T1000 (cell line): Measurements from ENCODE around the gene SPACA7.
"Not testable (repeated sequence)": the region's sequence is repeated elsewhere in the genome, so short reads cannot be mapped to it uniquely, and the experiment has no call there.

Source experiments
- DNase-seq: peaks from one replicate; lab custom pipeline; 2025; ENCODE audit warnings: mixed read lengths; lab: John Stamatoyannopoulos, UW

Gene SPACA7

GRCh38 chr13:112424098-112424497 lies 47.9 kb downstream of the SPACA7 start:
- no peak for DNase-seq

GRCh38 chr13:112428704-112429103 lies 52.5 kb downstream of the SPACA7 start:
- DNase-seq: no peak

GRCh38 chr13:112431734-112432133 lies 55.6 kb downstream of the SPACA7 start:
- DNase-seq: no peak

GRCh38 chr13:112432734-112433133 lies 56.6 kb downstream of the SPACA7 start:
- DNase-seq: not testable (repeated sequence)

- not testable (repeated sequence) for DNase-seq
These were observed 57.4 kb downstream of the SPACA7 start for GRCh38 chr13:112433517-112433916.

GRCh38 chr13:112434032-112434431 lies 57.9 kb downstream of the SPACA7 start:
- no peak for DNase-seq

GRCh38 chr13:112434937-112435523 lies 58.9 kb downstream of the SPACA7 start:
- DNase-seq: no peak

- no peak for DNase-seq
These were observed 59.8 kb downstream of the SPACA7 start for GRCh38 chr13:112435973-112436372.

GRCh38 chr13:112438094-112438493 lies 61.9 kb downstream of the SPACA7 start:
- DNase-seq: no peak

GRCh38 chr13:112438515-112438914 lies 62.4 kb downstream of the SPACA7 start:
- DNase-seq: no peak

- DNase-seq: no peak
These were observed 65.1 kb downstream of the SPACA7 start for GRCh38 chr13:112441226-112441625.

- no peak for DNase-seq
These were observed 65.7 kb downstream of the SPACA7 start for GRCh38 chr13:112441779-112442310.

- DNase-seq: no peak
These were observed 66.4 kb downstream of the SPACA7 start for GRCh38 chr13:112442483-112443090.

GRCh38 chr13:112443191-112443994 lies 67.2 kb downstream of the SPACA7 start:
- DNase-seq: no peak

GRCh38 chr13:112443995-112444311 lies 67.8 kb downstream of the SPACA7 start:
- DNase-seq: no peak

- no peak for DNase-seq
These were observed 68.6 kb downstream of the SPACA7 start for GRCh38 chr13:112444416-112445399.

- DNase-seq: no peak
These were observed 69.5 kb downstream of the SPACA7 start for GRCh38 chr13:112445411-112446271.

- DNase-seq: no peak
These were observed 70.2 kb downstream of the SPACA7 start for GRCh38 chr13:112446347-112446861.

- no peak for DNase-seq
These were observed 70.7 kb downstream of the SPACA7 start for GRCh38 chr13:112446867-112447266.

- DNase-seq: no peak
These were observed 71.2 kb downstream of the SPACA7 start for GRCh38 chr13:112447306-112447705.
